ENCODE data around the gene ACRV1.

DNA sequence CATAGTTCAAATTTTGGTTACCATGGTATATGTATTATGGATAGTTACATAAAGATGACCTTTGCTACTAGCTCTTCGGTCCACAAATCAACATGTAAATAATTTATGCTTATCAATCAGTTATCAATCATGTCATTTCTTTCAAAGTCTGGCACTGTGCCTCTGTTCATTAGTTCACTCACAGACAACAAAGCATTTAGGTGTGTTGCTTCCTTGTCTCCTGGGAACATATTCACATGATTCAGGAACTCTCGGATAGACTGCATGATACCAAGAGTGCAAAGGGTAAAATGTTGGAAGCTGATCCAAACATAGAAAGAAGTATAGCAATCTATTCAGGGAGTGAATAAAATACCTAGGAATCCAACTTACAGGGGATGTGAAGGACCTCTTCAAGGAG lies 14.3 kb upstream of the ACRV1 start:
- TF ChIP-seq, protein P1, sequence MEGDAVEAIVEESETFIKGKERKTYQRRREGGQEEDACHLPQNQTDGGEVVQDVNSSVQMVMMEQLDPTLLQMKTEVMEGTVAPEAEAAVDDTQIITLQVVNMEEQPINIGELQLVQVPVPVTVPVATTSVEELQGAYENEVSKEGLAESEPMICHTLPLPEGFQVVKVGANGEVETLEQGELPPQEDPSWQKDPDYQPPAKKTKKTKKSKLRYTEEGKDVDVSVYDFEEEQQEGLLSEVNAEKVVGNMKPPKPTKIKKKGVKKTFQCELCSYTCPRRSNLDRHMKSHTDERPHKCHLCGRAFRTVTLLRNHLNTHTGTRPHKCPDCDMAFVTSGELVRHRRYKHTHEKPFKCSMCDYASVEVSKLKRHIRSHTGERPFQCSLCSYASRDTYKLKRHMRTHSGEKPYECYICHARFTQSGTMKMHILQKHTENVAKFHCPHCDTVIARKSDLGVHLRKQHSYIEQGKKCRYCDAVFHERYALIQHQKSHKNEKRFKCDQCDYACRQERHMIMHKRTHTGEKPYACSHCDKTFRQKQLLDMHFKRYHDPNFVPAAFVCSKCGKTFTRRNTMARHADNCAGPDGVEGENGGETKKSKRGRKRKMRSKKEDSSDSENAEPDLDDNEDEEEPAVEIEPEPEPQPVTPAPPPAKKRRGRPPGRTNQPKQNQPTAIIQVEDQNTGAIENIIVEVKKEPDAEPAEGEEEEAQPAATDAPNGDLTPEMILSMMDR (IDR thresholded peaks at IDR 0.05 in 4 of 5, conservative IDR thresholded peaks at IDR 0.05 in 1 of 5), result no peak
- TF ChIP-seq POLR2A (IDR thresholded peaks at IDR 0.05), result no peak

Data from gastrocnemius medialis (tissue), 4 donors.